OCI-LY7 (cell line): ENCODE data around the gene ACTBL2.

Experiments used
- CTCF ChIP-seq: fragments of 200-600 bp; sonication (generic); conservative IDR thresholded peaks from 2 replicates; pipeline ENCODE4 v1.5.1; 2014; ENCODE audit warnings: mild to moderate bottlenecking, antibody characterized with exemption, low read length, moderate library complexity, mixed read lengths
- EZH2phosphoT487 ChIP-seq: fragments of 200-600 bp; sonication (generic); IDR thresholded peaks from 2 replicates; pipeline ENCODE4 v1.6.1; 2018; ENCODE audit warnings: low read depth, borderline replicate concordance, mild to moderate bottlenecking, mixed run types, antibody characterized with exemption, low read length, moderate library complexity, mixed read lengths

GRCh38 chr5:57478826-57479225, 3.8 kb downstream of the ACTBL2 start:
- TF ChIP-seq CTCF (no peak), EZH2phosphoT487 (no peak)
